H7 (cell line): ENCODE measurements around the gene ADAMTS18. TPM values are rescaled to one million over a fixed set of nuclear protein-coding genes. Genes with fewer than 3 reads are reported as not detected.

Experiments used
- total RNA-seq: library from RNA; depleted of rRNA; stranded (reverse); fragments of >200 nt; shearing (Covaris generic); gene quantifications from 2 replicates; pipeline ENCODE4 v1.2.3, GENCODE V29; 2014; rRNA removed

ADAMTS18 gene
- total RNA-seq, 1 experiment from 2014 or later = 0.94 TPM

Other genes starting within 250 kb of the ADAMTS18 start
- gene MON1B, start 243.8 kb downstream of the ADAMTS18 start, total RNA-seq = 10.9 and 12.4 TPM in 2 replicates
- 7.2 and 7.8 TPM in 2 replicates for gene SYCE1L, start 235.6 kb downstream of the ADAMTS18 start, total RNA-seq